ENCODE measurements around the gene UBD. TPM values are rescaled to one million over a fixed set of nuclear protein-coding genes. Genes with fewer than 3 reads are reported as not detected.

Gene UBD
- total and polyA plus RNA-seq, 2 experiments from 2014 or later: 154 to 158 TPM

- H3K9me2 ChIP-seq (replicated peaks; ENCODE audit: insufficient read depth): no peaks in the 10 kb centered on the region
- H4K20me1 ChIP-seq (ENCODE audit: insufficient read depth, poor library complexity, severe bottlenecking): no peaks in the 10 kb centered on the region
- no peak overlapping the region for H3K4me3 ChIP-seq
- no peaks in the 10 kb centered on the region for H3K4me1 ChIP-seq (ENCODE audit: insufficient read depth)
- TF ChIP-seq, protein P1, sequence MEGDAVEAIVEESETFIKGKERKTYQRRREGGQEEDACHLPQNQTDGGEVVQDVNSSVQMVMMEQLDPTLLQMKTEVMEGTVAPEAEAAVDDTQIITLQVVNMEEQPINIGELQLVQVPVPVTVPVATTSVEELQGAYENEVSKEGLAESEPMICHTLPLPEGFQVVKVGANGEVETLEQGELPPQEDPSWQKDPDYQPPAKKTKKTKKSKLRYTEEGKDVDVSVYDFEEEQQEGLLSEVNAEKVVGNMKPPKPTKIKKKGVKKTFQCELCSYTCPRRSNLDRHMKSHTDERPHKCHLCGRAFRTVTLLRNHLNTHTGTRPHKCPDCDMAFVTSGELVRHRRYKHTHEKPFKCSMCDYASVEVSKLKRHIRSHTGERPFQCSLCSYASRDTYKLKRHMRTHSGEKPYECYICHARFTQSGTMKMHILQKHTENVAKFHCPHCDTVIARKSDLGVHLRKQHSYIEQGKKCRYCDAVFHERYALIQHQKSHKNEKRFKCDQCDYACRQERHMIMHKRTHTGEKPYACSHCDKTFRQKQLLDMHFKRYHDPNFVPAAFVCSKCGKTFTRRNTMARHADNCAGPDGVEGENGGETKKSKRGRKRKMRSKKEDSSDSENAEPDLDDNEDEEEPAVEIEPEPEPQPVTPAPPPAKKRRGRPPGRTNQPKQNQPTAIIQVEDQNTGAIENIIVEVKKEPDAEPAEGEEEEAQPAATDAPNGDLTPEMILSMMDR (IDR thresholded peaks at IDR 0.05; ENCODE audit: poor library complexity): no peak
- TF ChIP-seq EZH2 (IDR thresholded peaks at IDR 0.05; ENCODE audit: borderline replicate concordance) (no peak), EZH2phosphoT487 (IDR thresholded peaks at IDR 0.05; ENCODE audit: low read depth, severe bottlenecking, unreplicated experiment) (no peak)
- H2AFZ ChIP-seq: no peak overlapping the region
- no peak for DNase-seq (ENCODE audit: low spot score)
- no peaks in the 10 kb centered on the region for H3K36me3 ChIP-seq (replicated peaks; ENCODE audit: insufficient read depth, low read depth)
- WGBS (ENCODE audit: low lambda C conversion rate, missing lambda C conversion rate): 78% methylated on average over 7 of the region's 7 CpGs
- no peaks in the 10 kb centered on the region for H3K79me2 ChIP-seq
- H3K9me3 ChIP-seq (ENCODE audit: low read depth): no peaks in the 10 kb centered on the region
- H3K27ac ChIP-seq: no peak overlapping the region
- no peaks in the 10 kb centered on the region for H3K27me3 ChIP-seq
- H3K4me2 ChIP-seq: no peak overlapping the region
Measured at GRCh38 chr6:29524444-29525310, 34.9 kb downstream of the UBD start.

GRCh38 chr6:29524044-29524443 is 35.5 kb downstream of the UBD start:
- Histone ChIP-seq H3K4me1 (ENCODE audit: insufficient read depth) (no peaks in the 10 kb centered on the region), H3K4me3 (no peak overlapping the region), H3K9me2 (replicated peaks; ENCODE audit: insufficient read depth) (no peaks in the 10 kb centered on the region), H3K36me3 (replicated peaks; ENCODE audit: insufficient read depth, low read depth) (no peaks in the 10 kb centered on the region), H2AFZ (no peak overlapping the region), H3K27ac (no peak overlapping the region), H3K27me3 (no peaks in the 10 kb centered on the region), H3K9me3 (ENCODE audit: low read depth) (no peaks in the 10 kb centered on the region), H4K20me1 (ENCODE audit: insufficient read depth, poor library complexity, severe bottlenecking) (no peaks in the 10 kb centered on the region), H3K4me2 (no peak overlapping the region), H3K79me2 (no peaks in the 10 kb centered on the region)
- no peak for DNase-seq (ENCODE audit: low spot score)
- WGBS (ENCODE audit: low lambda C conversion rate, missing lambda C conversion rate): 77% methylated on average over 2 of the region's 2 CpGs
- no peak for TF ChIP-seq EZH2 (IDR thresholded peaks at IDR 0.05; ENCODE audit: borderline replicate concordance)

DNA sequence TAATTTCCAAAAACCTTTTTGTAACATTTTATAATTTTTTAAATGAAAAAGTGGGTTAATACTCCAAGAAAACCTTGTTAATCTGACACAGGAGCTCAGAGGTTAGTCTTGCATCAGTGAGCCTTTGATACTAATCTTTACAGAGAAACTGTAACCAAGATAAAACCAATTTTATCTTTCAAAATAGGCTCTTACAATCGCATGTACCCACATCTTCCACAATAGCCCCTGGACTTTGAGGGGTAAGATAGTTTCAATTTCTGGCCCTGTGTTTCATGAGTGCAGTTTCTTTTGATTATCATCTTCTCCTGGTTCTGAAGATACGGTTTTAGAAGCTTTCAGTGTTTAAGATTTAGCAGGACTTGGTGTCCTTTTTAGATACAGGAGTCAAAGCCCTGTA is 37.3 kb downstream of the UBD start:
- WGBS (ENCODE audit: low lambda C conversion rate, missing lambda C conversion rate): 71% methylated on average over 2 of the region's 2 CpGs
- no peak overlapping the region for H3K27ac ChIP-seq
- no peak overlapping the region for H3K4me2 ChIP-seq
- no peak overlapping the region for H2AFZ ChIP-seq
- no peak for TF ChIP-seq EZH2phosphoT487 (IDR thresholded peaks at IDR 0.05; ENCODE audit: low read depth, severe bottlenecking, unreplicated experiment)
- no peak for TF ChIP-seq EZH2 (IDR thresholded peaks at IDR 0.05; ENCODE audit: borderline replicate concordance)
- TF ChIP-seq, protein P1 (IDR thresholded peaks at IDR 0.05; ENCODE audit: poor library complexity): no peak
- H3K79me2 ChIP-seq: no peaks in the 10 kb centered on the region
- H3K9me3 ChIP-seq (ENCODE audit: low read depth): no peaks in the 10 kb centered on the region
- no peaks in the 10 kb centered on the region for H3K36me3 ChIP-seq (replicated peaks; ENCODE audit: insufficient read depth, low read depth)
- no peak for DNase-seq (ENCODE audit: low spot score)
- no peaks in the 10 kb centered on the region for H3K27me3 ChIP-seq
- H3K4me1 ChIP-seq (ENCODE audit: insufficient read depth): no peaks in the 10 kb centered on the region
- no peaks in the 10 kb centered on the region for H4K20me1 ChIP-seq (ENCODE audit: insufficient read depth, poor library complexity, severe bottlenecking)
- no peaks in the 10 kb centered on the region for H3K9me2 ChIP-seq (replicated peaks; ENCODE audit: insufficient read depth)
- no peak overlapping the region for H3K4me3 ChIP-seq

DNA sequence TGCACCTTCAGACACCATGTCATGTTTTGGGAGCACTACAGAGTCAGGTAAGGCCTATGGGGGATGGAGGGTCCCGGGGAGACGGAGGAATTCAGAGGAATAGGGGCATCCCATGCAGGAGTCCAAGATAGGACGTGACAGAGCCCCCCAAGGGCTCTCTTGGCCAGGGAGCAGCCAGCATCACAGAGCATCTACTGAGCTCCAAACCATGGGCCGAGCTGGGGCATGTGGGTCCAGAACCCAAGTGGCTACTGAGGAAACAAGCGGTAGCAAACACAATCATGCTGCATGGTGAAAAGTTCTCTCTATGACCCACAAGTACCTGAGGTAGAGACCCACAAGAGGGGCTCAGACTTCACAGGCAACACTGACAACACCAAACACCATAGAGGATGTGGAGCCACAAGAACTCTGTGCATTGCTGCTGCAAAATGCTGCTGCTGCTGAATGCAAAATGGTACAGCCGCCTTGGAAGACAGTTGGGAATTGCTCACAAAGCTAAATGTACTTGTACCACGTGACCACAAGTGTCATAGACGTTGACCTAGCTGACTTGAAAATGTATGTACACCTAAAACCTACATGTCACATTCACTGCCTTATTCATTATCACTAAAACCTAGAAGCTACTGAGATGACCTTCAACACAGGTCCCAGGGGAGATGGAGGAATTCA is 38.4 kb downstream of the UBD start:
- no peaks in the 10 kb centered on the region for H3K36me3 ChIP-seq (replicated peaks; ENCODE audit: insufficient read depth, low read depth)
- no peak overlapping the region for H2AFZ ChIP-seq
- H3K9me3 ChIP-seq (ENCODE audit: low read depth): no peaks in the 10 kb centered on the region
- DNase-seq (ENCODE audit: low spot score): no peak
- no peaks in the 10 kb centered on the region for H3K27me3 ChIP-seq
- no peak overlapping the region for H3K27ac ChIP-seq
- TF ChIP-seq, protein P1 (IDR thresholded peaks at IDR 0.05; ENCODE audit: poor library complexity): no peak
- TF ChIP-seq EZH2 (IDR thresholded peaks at IDR 0.05; ENCODE audit: borderline replicate concordance) (no peak), EZH2phosphoT487 (IDR thresholded peaks at IDR 0.05; ENCODE audit: low read depth, severe bottlenecking, unreplicated experiment) (no peak)
- WGBS (ENCODE audit: low lambda C conversion rate, missing lambda C conversion rate): 61% methylated on average over 8 of the region's 8 CpGs
- no peaks in the 10 kb centered on the region for H3K79me2 ChIP-seq
- no peaks in the 10 kb centered on the region for H3K9me2 ChIP-seq (replicated peaks; ENCODE audit: insufficient read depth)
- no peak overlapping the region for H3K4me3 ChIP-seq
- H4K20me1 ChIP-seq (ENCODE audit: insufficient read depth, poor library complexity, severe bottlenecking): no peaks in the 10 kb centered on the region
- H3K4me1 ChIP-seq (ENCODE audit: insufficient read depth): no peaks in the 10 kb centered on the region
- no peak overlapping the region for H3K4me2 ChIP-seq

Data from hepatocyte (in vitro differentiated cells).